Stimulated activated naive B cell treated with anti-CD40 and anti-IgM and Interleukin-4, amounts not matched to agents 10 μg/mL and 1 μg/mL and 100 μg/mL, for 72 hours (primary cell): Measurements from ENCODE around the gene PBXIP1.
"Not testable (repeated sequence)": the region's sequence is repeated elsewhere in the genome, so short reads cannot be mapped to it uniquely, and the experiment has no call there.

Experiments
- ATAC-seq, 2 donors: fragments of 150-1000 bp; cut with Tn5 transposase; replicated peaks; 2 replicates each; pipeline ENCODE4 v1.10.0; 2021; ENCODE audit warnings: moderate library complexity in 1 of 2
- DNase-seq: peaks from one replicate; pipeline ENCODE4 v3.0.0; 2021
- H3K27ac Mint-ChIP-seq: one replicate; pipeline ENCODE4 v1.8.0; 2022; ENCODE audit warnings: mild to moderate bottlenecking, mixed read lengths
- H3K27me3 Mint-ChIP-seq, 2 donors: one replicate each; pipeline ENCODE4 v1.8.0; 2022; ENCODE audit warnings: mixed read lengths in 2 of 2
- H3K36me3 Mint-ChIP-seq, 2 donors: one replicate each; pipeline ENCODE4 v1.8.0; 2022; ENCODE audit warnings: mixed read lengths in 2 of 2, mild to moderate bottlenecking in 1 of 2
- H3K4me1 Mint-ChIP-seq, 2 donors: one replicate each; pipeline ENCODE4 v1.8.0; 2022; ENCODE audit warnings: mixed read lengths in 2 of 2, mild to moderate bottlenecking in 1 of 2
- H3K4me3 Mint-ChIP-seq, 2 donors: one replicate each; pipeline ENCODE4 v1.8.0; 2022; ENCODE audit warnings: mild to moderate bottlenecking in 2 of 2, mixed read lengths in 2 of 2, moderate library complexity in 1 of 2
- H3K9me3 Mint-ChIP-seq, 2 donors: one replicate each; pipeline ENCODE4 v1.8.0; 2022; ENCODE audit warnings: mixed read lengths in 2 of 2, mild to moderate bottlenecking in 1 of 2

Gene PBXIP1

GRCh38 chr1:154998818-154999570, 43.1 kb upstream of the PBXIP1 start:
- H3K27ac Mint-ChIP-seq, result peak overlapping the region; percentile 94
- DNase-seq (peak; percentile 76), ATAC-seq (peak; percentile 24 to 25)
- peak overlapping the region; percentile 80 to 97 for H3K4me3 Mint-ChIP-seq
- H3K27me3 Mint-ChIP-seq, result no peaks in the 10 kb centered on the region
- peaks cover 32 to 65% of the 10 kb centered on the region in 2 donors for H3K4me1 Mint-ChIP-seq
- no peaks in the 10 kb centered on the region for H3K9me3 Mint-ChIP-seq
- H3K36me3 Mint-ChIP-seq, result peaks cover 3% of the 10 kb centered on the region in 2 donors

GRCh38 chr1:154998201-154998780, 42.4 kb upstream of the PBXIP1 start:
- Mint-ChIP-seq H3K27me3 (no peaks in the 10 kb centered on the region), H3K36me3 (no peaks in the 10 kb centered on the region), H3K9me3 (no peaks in the 10 kb centered on the region), H3K4me1 (peaks cover 32 to 59% of the 10 kb centered on the region in 2 donors), H3K27ac (peak overlapping the region; percentile 94), H3K4me3 (peak overlapping the region; percentile 71 to 77)
- ATAC-seq (no peak), DNase-seq (no peak)

- H3K4me1 Mint-ChIP-seq, result peaks cover 33 to 58% of the 10 kb centered on the region in 2 donors
- no peaks in the 10 kb centered on the region for H3K9me3 Mint-ChIP-seq
- peak overlapping the region in 1 of 2 donors; percentile 15 for H3K4me3 Mint-ChIP-seq
- DNase-seq, result no peak
- no peak for ATAC-seq
- peaks cover 3 to 6% of the 10 kb centered on the region in 2 donors for H3K36me3 Mint-ChIP-seq
- H3K27me3 Mint-ChIP-seq, result no peaks in the 10 kb centered on the region
- H3K27ac Mint-ChIP-seq, result no peak overlapping the region
Measured at GRCh38 chr1:154996966-154997701, 41.2 kb upstream of the PBXIP1 start.

GRCh38 chr1:154995301-154995983, 39.5 kb upstream of the PBXIP1 start:
- not testable (repeated sequence) for H3K27ac Mint-ChIP-seq, ATAC-seq, H3K27me3 Mint-ChIP-seq, H3K9me3 Mint-ChIP-seq, DNase-seq, H3K4me3 Mint-ChIP-seq
- H3K36me3 Mint-ChIP-seq, result peaks cover 9 to 11% of the 10 kb centered on the region in 2 donors
- H3K4me1 Mint-ChIP-seq, result peaks cover 33 to 54% of the 10 kb centered on the region in 2 donors

GRCh38 chr1:154994591-154994990, 38.7 kb upstream of the PBXIP1 start:
- Mint-ChIP-seq H3K9me3 (no peaks in the 10 kb centered on the region), H3K27ac (no peak overlapping the region), H3K4me1 (peaks cover 32 to 52% of the 10 kb centered on the region in 2 donors), H3K36me3 (peaks cover 16 to 19% of the 10 kb centered on the region in 2 donors), H3K4me3 (no peak overlapping the region), H3K27me3 (no peaks in the 10 kb centered on the region)
- no peak for DNase-seq
- ATAC-seq, result no peak

GRCh38 chr1:154994269-154994587, 38.3 kb upstream of the PBXIP1 start:
- Mint-ChIP-seq H3K9me3 (no peaks in the 10 kb centered on the region), H3K27me3 (no peaks in the 10 kb centered on the region), H3K36me3 (peaks cover 19 to 22% of the 10 kb centered on the region in 2 donors), H3K27ac (peak overlapping the region; percentile 37), H3K4me1 (peaks cover 33 to 54% of the 10 kb centered on the region in 2 donors), H3K4me3 (no peak overlapping the region)
- ATAC-seq (no peak), DNase-seq (no peak)

- Mint-ChIP-seq H3K27me3 (no peaks in the 10 kb centered on the region), H3K36me3 (peaks cover 23 to 27% of the 10 kb centered on the region in 2 donors), H3K27ac (peak within 1 kb of the TSS; percentile 37), H3K4me1 (peaks cover 33 to 54% of the 10 kb centered on the region in 2 donors), H3K4me3 (no peak within 1 kb of the TSS), H3K9me3 (no peaks in the 10 kb centered on the region)
- DNase-seq (no peak), ATAC-seq (no peak)
Measured at GRCh38 chr1:154993572-154994268, 37.8 kb upstream of the PBXIP1 start, which contains the start of gene LENEP. Gene LENEP (plus strand): TSS chr1:154993586. CDS start chr1:154993608, 22 bp downstream.

- DNase-seq, result no peak
Measured at GRCh38 chr1:154992721-154993571, 37.0 kb upstream of the PBXIP1 start.

GRCh38 chr1:154990276-154990675, 34.4 kb upstream of the PBXIP1 start:
- H3K4me3 Mint-ChIP-seq, result no peak overlapping the region
- no peaks in the 10 kb centered on the region for H3K9me3 Mint-ChIP-seq
- peaks cover 23 to 38% of the 10 kb centered on the region in 2 donors for H3K4me1 Mint-ChIP-seq
- peaks cover 36 to 42% of the 10 kb centered on the region in 2 donors for H3K36me3 Mint-ChIP-seq
- ATAC-seq (no peak), DNase-seq (no peak)
- no peak overlapping the region for H3K27ac Mint-ChIP-seq
- H3K27me3 Mint-ChIP-seq, result no peaks in the 10 kb centered on the region

More at GRCh38 chr1:154992721-154993571, 37.0 kb upstream of the PBXIP1 start:
- H3K4me3 Mint-ChIP-seq, result no peak overlapping the region
- peaks cover 31 to 34% of the 10 kb centered on the region in 2 donors for H3K36me3 Mint-ChIP-seq
- no peaks in the 10 kb centered on the region for H3K27me3 Mint-ChIP-seq
- H3K9me3 Mint-ChIP-seq, result no peaks in the 10 kb centered on the region
- no peak for ATAC-seq
- H3K4me1 Mint-ChIP-seq, result peaks cover 33 to 56% of the 10 kb centered on the region in 2 donors
- H3K27ac Mint-ChIP-seq, result no peak overlapping the region

GRCh38 chr1:154989195-154989860, 33.4 kb upstream of the PBXIP1 start:
- Mint-ChIP-seq H3K4me1 (peaks cover 16 to 32% of the 10 kb centered on the region in 2 donors), H3K9me3 (no peaks in the 10 kb centered on the region), H3K4me3 (no peak overlapping the region), H3K27me3 (no peaks in the 10 kb centered on the region), H3K36me3 (peaks cover 36 to 42% of the 10 kb centered on the region in 2 donors), H3K27ac (no peak overlapping the region)
- ATAC-seq, result no peak
- no peak for DNase-seq

GRCh38 chr1:154988058-154988954, 32.4 kb upstream of the PBXIP1 start:
- H3K36me3 Mint-ChIP-seq, result peaks cover 38 to 42% of the 10 kb centered on the region in 2 donors
- no peak overlapping the region for H3K4me3 Mint-ChIP-seq
- no peaks in the 10 kb centered on the region for H3K27me3 Mint-ChIP-seq

GRCh38 chr1:154987326-154987725, 31.4 kb upstream of the PBXIP1 start:
- Mint-ChIP-seq H3K27ac (no peak overlapping the region), H3K4me1 (peaks cover 18 to 34% of the 10 kb centered on the region in 2 donors), H3K9me3 (no peaks in the 10 kb centered on the region), H3K27me3 (no peaks in the 10 kb centered on the region), H3K4me3 (no peak overlapping the region), H3K36me3 (peaks cover 35 to 37% of the 10 kb centered on the region in 2 donors)
- ATAC-seq (no peak), DNase-seq (no peak)

More at GRCh38 chr1:154988058-154988954, 32.4 kb upstream of the PBXIP1 start:
- H3K4me1 Mint-ChIP-seq, result peaks cover 19 to 34% of the 10 kb centered on the region in 2 donors
- DNase-seq (no peak), ATAC-seq (no peak)
- no peak overlapping the region for H3K27ac Mint-ChIP-seq
- no peaks in the 10 kb centered on the region for H3K9me3 Mint-ChIP-seq
